Upper lobe of left lung (tissue), 4 donors: ENCODE data around the gene LARP6.
A peak's percentile ranks its signal among the peaks of the same experiment; 100 is the strongest.

ENCODE experiments used
- CTCF ChIP-seq, 6 experiments: fragments of 450-650 bp in 4 of 6; fragments of 200-600 bp in 2 of 6; sonication (generic) in 2 of 6; IDR thresholded peaks; one replicate each; pipeline ENCODE4 v1.5.1; 2016 to 2019; ENCODE audit warnings: antibody characterized with exemption in 6 of 6
- POLR2AphosphoS5 ChIP-seq, 2 donors: sonication (generic); formaldehyde crosslinking; IDR thresholded peaks; one replicate each; pipeline ENCODE4 v1.5.1; 2017; ENCODE audit warnings: antibody characterized with exemption in 2 of 2

- no peak for TF ChIP-seq CTCF (IDR thresholded peaks at IDR 0.05)
- TF ChIP-seq POLR2AphosphoS5 (IDR thresholded peaks at IDR 0.05): peak in 1 of 2 donors; percentile 24
Measured at GRCh38 chr15:70806992-70807712, 46.8 kb downstream of the LARP6 start.
